ENCODE data around the gene BBS5.

Gene BBS5

DNA sequence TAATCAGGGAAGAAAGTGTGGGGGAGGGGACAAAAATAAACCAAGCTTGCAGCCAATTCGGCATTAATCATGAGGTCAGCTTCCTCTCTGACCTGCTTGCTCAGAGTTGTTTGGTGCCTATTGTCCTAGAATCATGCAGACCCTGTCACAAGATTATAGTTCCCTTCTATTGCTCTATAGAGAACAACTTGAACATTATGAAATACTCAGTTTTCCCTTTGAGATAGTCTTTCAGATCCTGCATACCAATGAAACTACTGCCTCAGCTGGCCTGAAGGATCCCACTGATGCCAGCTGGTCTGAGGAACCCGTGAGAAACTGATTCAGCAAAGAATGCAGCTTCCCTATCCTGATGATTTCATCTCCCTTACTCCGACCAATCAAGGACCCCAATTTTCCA lies 955 bp upstream of the BBS5 start:
- H3K4me3 ChIP-seq (IDR thresholded peaks at IDR 0.05; ENCODE audit: insufficient read depth, low read depth, low read length), result no peak overlapping the region
- H3K36me3 ChIP-seq (ENCODE audit: insufficient read depth), result no peaks in the 10 kb centered on the region
- peak overlapping the region; percentile 94 for H2AFZ ChIP-seq (ENCODE audit: low read depth)
- H3K4me1 ChIP-seq (ENCODE audit: low read depth, poor library complexity, severe bottlenecking), result no peaks in the 10 kb centered on the region
- H3K27ac ChIP-seq, result no peak overlapping the region
- no peak overlapping the region for H3K9ac ChIP-seq
- H3K4me2 ChIP-seq, result no peak overlapping the region
- no peaks in the 10 kb centered on the region for H4K20me1 ChIP-seq (ENCODE audit: insufficient read depth)
- TF ChIP-seq, protein P1, sequence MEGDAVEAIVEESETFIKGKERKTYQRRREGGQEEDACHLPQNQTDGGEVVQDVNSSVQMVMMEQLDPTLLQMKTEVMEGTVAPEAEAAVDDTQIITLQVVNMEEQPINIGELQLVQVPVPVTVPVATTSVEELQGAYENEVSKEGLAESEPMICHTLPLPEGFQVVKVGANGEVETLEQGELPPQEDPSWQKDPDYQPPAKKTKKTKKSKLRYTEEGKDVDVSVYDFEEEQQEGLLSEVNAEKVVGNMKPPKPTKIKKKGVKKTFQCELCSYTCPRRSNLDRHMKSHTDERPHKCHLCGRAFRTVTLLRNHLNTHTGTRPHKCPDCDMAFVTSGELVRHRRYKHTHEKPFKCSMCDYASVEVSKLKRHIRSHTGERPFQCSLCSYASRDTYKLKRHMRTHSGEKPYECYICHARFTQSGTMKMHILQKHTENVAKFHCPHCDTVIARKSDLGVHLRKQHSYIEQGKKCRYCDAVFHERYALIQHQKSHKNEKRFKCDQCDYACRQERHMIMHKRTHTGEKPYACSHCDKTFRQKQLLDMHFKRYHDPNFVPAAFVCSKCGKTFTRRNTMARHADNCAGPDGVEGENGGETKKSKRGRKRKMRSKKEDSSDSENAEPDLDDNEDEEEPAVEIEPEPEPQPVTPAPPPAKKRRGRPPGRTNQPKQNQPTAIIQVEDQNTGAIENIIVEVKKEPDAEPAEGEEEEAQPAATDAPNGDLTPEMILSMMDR (conservative IDR thresholded peaks at IDR 0.05; ENCODE audit: low read depth, low read length), result no peak
- H3K27me3 ChIP-seq (ENCODE audit: insufficient read depth, low read depth), result no peaks in the 10 kb centered on the region
- no peaks in the 10 kb centered on the region for H3K79me2 ChIP-seq (ENCODE audit: insufficient read depth, low read depth)

DNA sequence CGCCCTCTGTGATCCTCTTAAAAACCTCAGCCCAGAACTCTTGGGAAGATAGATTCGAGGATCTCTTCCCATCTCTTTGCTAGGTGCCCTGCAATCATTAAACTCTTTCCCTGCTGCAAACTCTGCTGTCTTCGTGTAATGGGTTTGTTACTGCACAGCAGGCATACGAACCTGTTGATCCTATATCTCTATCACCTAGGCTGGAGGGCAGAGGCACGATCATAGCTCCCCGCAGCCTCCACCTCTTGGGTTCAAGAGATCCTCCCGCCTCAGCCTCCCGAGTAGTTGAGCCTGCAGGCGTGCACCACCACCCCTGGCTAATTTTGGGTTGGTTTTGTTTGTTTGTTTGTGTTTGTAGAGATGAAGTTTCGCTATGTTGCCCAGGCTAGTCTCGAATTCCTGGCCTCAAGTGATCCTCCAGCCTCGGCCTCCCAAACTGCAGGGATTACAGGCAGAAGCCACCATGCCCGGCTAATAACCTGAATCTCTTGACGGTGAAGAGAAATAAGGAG lies 493 bp upstream of the BBS5 start:
- no peaks in the 10 kb centered on the region for H3K4me1 ChIP-seq (ENCODE audit: low read depth, poor library complexity, severe bottlenecking)
- H3K36me3 ChIP-seq (ENCODE audit: insufficient read depth), result no peaks in the 10 kb centered on the region
- H3K27ac ChIP-seq, result no peak overlapping the region
- H4K20me1 ChIP-seq (ENCODE audit: insufficient read depth), result no peaks in the 10 kb centered on the region
- peak overlapping the region; percentile 90 for H3K4me2 ChIP-seq
- H3K79me2 ChIP-seq (ENCODE audit: insufficient read depth, low read depth), result no peaks in the 10 kb centered on the region
- no peaks in the 10 kb centered on the region for H3K27me3 ChIP-seq (ENCODE audit: insufficient read depth, low read depth)
- peak overlapping the region; percentile 30 for H3K4me3 ChIP-seq (IDR thresholded peaks at IDR 0.05; ENCODE audit: insufficient read depth, low read depth, low read length)
- H3K9ac ChIP-seq, result peak overlapping the region; percentile 32; the same call in 1 of the 2 replicates
- TF ChIP-seq, protein P1 (conservative IDR thresholded peaks at IDR 0.05; ENCODE audit: low read depth, low read length), result no peak
- peak overlapping the region; percentile 94 for H2AFZ ChIP-seq (ENCODE audit: low read depth)

DNA sequence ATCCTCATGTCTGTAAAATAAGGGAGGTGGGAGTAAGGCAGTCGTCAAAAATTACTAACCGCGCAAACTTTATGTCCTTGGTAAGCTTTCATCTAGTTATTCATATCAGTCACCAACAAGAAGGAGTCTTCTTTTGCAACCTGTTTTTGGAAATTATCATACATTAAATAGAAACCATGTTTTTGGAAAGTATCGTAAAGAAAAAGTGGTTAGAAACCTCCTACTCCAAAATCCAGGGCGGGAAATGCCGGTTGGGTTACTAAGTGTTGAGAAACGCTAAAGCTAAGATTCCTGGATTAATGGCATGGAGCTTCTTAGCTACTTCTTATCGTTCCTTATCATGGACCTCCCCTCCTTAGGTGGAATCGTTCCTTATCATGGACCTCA lies 778 bp downstream of the BBS5 start:
- no peaks in the 10 kb centered on the region for H4K20me1 ChIP-seq (ENCODE audit: insufficient read depth)
- TF ChIP-seq, protein P1 (conservative IDR thresholded peaks at IDR 0.05; ENCODE audit: low read depth, low read length), result no peak
- H3K9ac ChIP-seq, result 0 out of 2 replicates have a peak overlapping the region, but pooled peaks have one; percentile 32
- no peaks in the 10 kb centered on the region for H3K79me2 ChIP-seq (ENCODE audit: insufficient read depth, low read depth)
- peak overlapping the region; percentile 88 for H3K4me3 ChIP-seq (IDR thresholded peaks at IDR 0.05; ENCODE audit: insufficient read depth, low read depth, low read length)
- H3K4me2 ChIP-seq, result peak overlapping the region; percentile 90
- peak overlapping the region; percentile 94 for H2AFZ ChIP-seq (ENCODE audit: low read depth)
- no peak overlapping the region for H3K27ac ChIP-seq
- no peaks in the 10 kb centered on the region for H3K27me3 ChIP-seq (ENCODE audit: insufficient read depth, low read depth)
- no peaks in the 10 kb centered on the region for H3K36me3 ChIP-seq (ENCODE audit: insufficient read depth)
- no peaks in the 10 kb centered on the region for H3K4me1 ChIP-seq (ENCODE audit: low read depth, poor library complexity, severe bottlenecking)

GRCh38 chr2:169485650-169486138 lies 6.4 kb downstream of the BBS5 start:
- H2AFZ ChIP-seq (ENCODE audit: low read depth), result no peak overlapping the region
- H3K79me2 ChIP-seq (ENCODE audit: insufficient read depth, low read depth), result no peaks in the 10 kb centered on the region
- no peaks in the 10 kb centered on the region for H3K27me3 ChIP-seq (ENCODE audit: insufficient read depth, low read depth)
- no peaks in the 10 kb centered on the region for H4K20me1 ChIP-seq (ENCODE audit: insufficient read depth)
- H3K4me1 ChIP-seq (ENCODE audit: low read depth, poor library complexity, severe bottlenecking), result no peaks in the 10 kb centered on the region
- H3K4me2 ChIP-seq, result no peak overlapping the region
- H3K9ac ChIP-seq, result no peak overlapping the region
- TF ChIP-seq, protein P1 (conservative IDR thresholded peaks at IDR 0.05; ENCODE audit: low read depth, low read length), result no peak
- no peaks in the 10 kb centered on the region for H3K36me3 ChIP-seq (ENCODE audit: insufficient read depth)
- H3K4me3 ChIP-seq (IDR thresholded peaks at IDR 0.05; ENCODE audit: insufficient read depth, low read depth, low read length), result no peak overlapping the region
- H3K27ac ChIP-seq, result no peak overlapping the region

Measured in KMS-11 (cell line).